Liver (tissue), 9 donors: ENCODE results near the gene P4HB. TPM values are rescaled to one million over a fixed set of nuclear protein-coding genes. Genes with fewer than 3 reads are reported as not detected.

Experiments
- DNase-seq: peaks from one replicate; pipeline ENCODE4 v3.0.0-alpha.2; 2017; ENCODE audit warnings: low spot score
- H3K27ac ChIP-seq, 2 donors: one replicate each; pipeline ENCODE4 v1.7.0; 2013; ENCODE audit warnings: inconsistent platforms in 2 of 2, low read length in 2 of 2, control low read depth in 1 of 2, low read depth in 1 of 2, mild to moderate bottlenecking in 1 of 2
- H3K27me3 ChIP-seq, 4 donors: one replicate each; pipeline versions ENCODE4 v1.6.1 to v1.7.0; 2013; ENCODE audit warnings: low read length in 3 of 4, inconsistent platforms in 1 of 4, mild to moderate bottlenecking in 1 of 4, moderate library complexity in 1 of 4; ENCODE audit not compliant: control insufficient read depth in 4 of 4, insufficient read depth in 4 of 4
- H3K36me3 ChIP-seq, 4 donors: one replicate each; pipeline versions ENCODE4 v1.6.1 to v1.7.0; 2013; ENCODE audit warnings: low read length in 3 of 4, mild to moderate bottlenecking in 3 of 4, low read depth in 1 of 4, moderate library complexity in 1 of 4; ENCODE audit not compliant: control insufficient read depth in 4 of 4, insufficient read depth in 3 of 4
- H3K4me1 ChIP-seq, 4 donors: one replicate each; pipeline versions ENCODE4 v1.6.1 to v1.7.0; 2013; ENCODE audit warnings: low read length in 3 of 4, mild to moderate bottlenecking in 3 of 4, moderate library complexity in 1 of 4; ENCODE audit not compliant: control insufficient read depth in 4 of 4, insufficient read depth in 4 of 4
- H3K4me3 ChIP-seq, 3 donors: one replicate each; pipeline versions ENCODE4 v1.6.1 to v1.7.0; 2013; ENCODE audit warnings: low read length in 3 of 3, control low read depth in 1 of 3, low read depth in 1 of 3, mild to moderate bottlenecking in 1 of 3
- H3K9ac ChIP-seq, 2 donors: one replicate each; pipeline ENCODE4 v1.7.0; 2013; ENCODE audit warnings: low read length in 2 of 2, mild to moderate bottlenecking in 2 of 2, moderate library complexity in 2 of 2, control low read depth in 1 of 2, low read depth in 1 of 2
- H3K9me3 ChIP-seq, 4 donors: one replicate each; pipeline versions ENCODE4 v1.6.1 to v1.7.0; 2013; ENCODE audit warnings: low read length in 3 of 4; ENCODE audit not compliant: control insufficient read depth in 4 of 4
- EGR1 ChIP-seq, 2 donors: IDR thresholded peaks; 2 replicates each; pipeline ENCODE4 v1.6.1; 2016 to 2018; ENCODE audit warnings: antibody characterized with exemption in 2 of 2, low read depth in 2 of 2
- FOXA1 ChIP-seq: IDR thresholded peaks from 2 replicates; pipeline ENCODE4 v1.6.1; 2016; ENCODE audit warnings: antibody characterized with exemption
- FOXA2 ChIP-seq: IDR thresholded peaks from 2 replicates; pipeline ENCODE4 v1.6.1; 2016; ENCODE audit warnings: antibody characterized with exemption
- GABPA ChIP-seq, 2 donors: IDR thresholded peaks in 1 of 2; conservative IDR thresholded peaks in 1 of 2; 2 replicates each; pipeline ENCODE4 v1.6.1; 2016; ENCODE audit warnings: antibody characterized with exemption in 2 of 2, mild to moderate bottlenecking in 1 of 2, moderate library complexity in 1 of 2
- HNF4G ChIP-seq: IDR thresholded peaks from 2 replicates; pipeline ENCODE4 v1.6.1; 2016; ENCODE audit warnings: antibody characterized with exemption
- JUND ChIP-seq, 2 donors: IDR thresholded peaks; 2 replicates each; pipeline ENCODE4 v1.6.1; 2016; ENCODE audit warnings: antibody characterized with exemption in 2 of 2
- NR2F2 ChIP-seq: IDR thresholded peaks from 2 replicates; pipeline ENCODE4 v1.6.1; 2016; ENCODE audit warnings: antibody characterized with exemption
- RXRA ChIP-seq, 2 donors: IDR thresholded peaks; 2 replicates each; pipeline ENCODE4 v1.6.1; 2017 to 2018; ENCODE audit warnings: antibody characterized with exemption in 2 of 2, mild to moderate bottlenecking in 1 of 2
- SP1 ChIP-seq: IDR thresholded peaks from 2 replicates; pipeline ENCODE4 v1.6.1; 2018; ENCODE audit warnings: antibody characterized with exemption, mild to moderate bottlenecking
- TAF1 ChIP-seq: conservative IDR thresholded peaks from 2 replicates; pipeline ENCODE4 v1.6.1; 2016; ENCODE audit warnings: antibody characterized with exemption, mild to moderate bottlenecking
- YY1 ChIP-seq: IDR thresholded peaks from 2 replicates; pipeline ENCODE4 v1.6.1; 2016; ENCODE audit warnings: antibody characterized with exemption, mild to moderate bottlenecking
- WGBS: extraction: QIAGEN DNeasy Blood & Tissue Kit; methylation state at CpG from one replicate; pipeline ENCODE4 v1.1.7; 2013; 5-methylcytosine and 5-hydroxymethylcytosine counted together
- polyA plus RNA-seq, 2 donors: library from polyadenylated mRNA; stranded (reverse) in 1 of 2; unstranded in 1 of 2; fragments of 200-250 nt in 1 of 2; fragments of >200 nt in 1 of 2; fragmentation: Nextera tagmentation in 1 of 2; extraction: Ambion mirVana in 1 of 2; gene quantifications; one replicate each; pipeline versions ENCODE4 v1.2.1 to v1.2.3, GENCODE V29; 2013 to 2015
- total RNA-seq, 2 donors: library from RNA; depleted of rRNA; stranded (reverse); fragments of >200 nt; gene quantifications; one replicate each; pipeline ENCODE4 v1.2.3, GENCODE V29; 2014
- TF ChIP-seq, protein P1 (sequence below): IDR thresholded peaks from 2 replicates; pipeline ENCODE4 v1.6.1; 2016; ENCODE audit warnings: antibody characterized with exemption
- TF ChIP-seq, protein P2 (sequence below): IDR thresholded peaks from 2 replicates; pipeline ENCODE4 v1.6.1; 2016; ENCODE audit warnings: antibody characterized with exemption, mild to moderate bottlenecking
- TF ChIP-seq, protein P3 (sequence below): IDR thresholded peaks from 2 replicates; pipeline ENCODE4 v1.6.1; 2016; ENCODE audit warnings: antibody characterized with exemption
- TF ChIP-seq, protein P4 (sequence below): fragments of 150-350 bp; IDR thresholded peaks from 2 replicates; pipeline ENCODE4 v1.5.1; 2017; ENCODE audit warnings: improper control_type of control experiment, low read depth, low read length; ENCODE audit not compliant: missing input control
- donor health status: healthy.
- donor health status: healthy.
- donor health status: healthy.
- donor health status: healthy.
- donor health status: healthy.

Gene P4HB
- total and polyA plus RNA-seq, 4 donors, result 1,000 to 3,361 (median 1,576) TPM

DNA sequence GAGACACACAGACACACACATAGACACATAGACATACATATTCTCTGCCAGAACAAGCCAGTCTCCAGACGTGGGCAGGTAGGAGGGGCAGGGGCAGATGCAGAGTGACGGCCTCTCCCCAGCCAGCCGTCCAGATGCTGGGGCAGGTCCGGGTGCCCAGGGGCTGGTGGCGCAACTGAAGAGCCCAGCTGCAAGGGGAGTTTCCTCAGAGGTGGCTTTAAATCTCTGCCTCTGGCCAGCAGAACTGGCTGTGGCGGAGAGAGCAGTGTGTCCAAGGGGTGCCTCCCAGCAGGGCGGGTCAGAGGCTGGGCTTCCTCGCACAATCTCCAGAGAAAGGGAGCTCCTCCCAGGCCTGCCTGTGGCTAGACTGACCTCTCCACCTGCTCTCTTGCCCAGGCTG, 65.8 kb downstream of the P4HB start (continued):
- TF ChIP-seq, protein P1, sequence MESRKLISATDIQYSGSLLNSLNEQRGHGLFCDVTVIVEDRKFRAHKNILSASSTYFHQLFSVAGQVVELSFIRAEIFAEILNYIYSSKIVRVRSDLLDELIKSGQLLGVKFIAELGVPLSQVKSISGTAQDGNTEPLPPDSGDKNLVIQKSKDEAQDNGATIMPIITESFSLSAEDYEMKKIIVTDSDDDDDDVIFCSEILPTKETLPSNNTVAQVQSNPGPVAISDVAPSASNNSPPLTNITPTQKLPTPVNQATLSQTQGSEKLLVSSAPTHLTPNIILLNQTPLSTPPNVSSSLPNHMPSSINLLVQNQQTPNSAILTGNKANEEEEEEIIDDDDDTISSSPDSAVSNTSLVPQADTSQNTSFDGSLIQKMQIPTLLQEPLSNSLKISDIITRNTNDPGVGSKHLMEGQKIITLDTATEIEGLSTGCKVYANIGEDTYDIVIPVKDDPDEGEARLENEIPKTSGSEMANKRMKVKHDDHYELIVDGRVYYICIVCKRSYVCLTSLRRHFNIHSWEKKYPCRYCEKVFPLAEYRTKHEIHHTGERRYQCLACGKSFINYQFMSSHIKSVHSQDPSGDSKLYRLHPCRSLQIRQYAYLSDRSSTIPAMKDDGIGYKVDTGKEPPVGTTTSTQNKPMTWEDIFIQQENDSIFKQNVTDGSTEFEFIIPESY, result no peak
- TF ChIP-seq JUND (IDR thresholded peaks at IDR 0.05), result no peak
- TF ChIP-seq NR2F2, result no peak
- TF ChIP-seq, protein P2, sequence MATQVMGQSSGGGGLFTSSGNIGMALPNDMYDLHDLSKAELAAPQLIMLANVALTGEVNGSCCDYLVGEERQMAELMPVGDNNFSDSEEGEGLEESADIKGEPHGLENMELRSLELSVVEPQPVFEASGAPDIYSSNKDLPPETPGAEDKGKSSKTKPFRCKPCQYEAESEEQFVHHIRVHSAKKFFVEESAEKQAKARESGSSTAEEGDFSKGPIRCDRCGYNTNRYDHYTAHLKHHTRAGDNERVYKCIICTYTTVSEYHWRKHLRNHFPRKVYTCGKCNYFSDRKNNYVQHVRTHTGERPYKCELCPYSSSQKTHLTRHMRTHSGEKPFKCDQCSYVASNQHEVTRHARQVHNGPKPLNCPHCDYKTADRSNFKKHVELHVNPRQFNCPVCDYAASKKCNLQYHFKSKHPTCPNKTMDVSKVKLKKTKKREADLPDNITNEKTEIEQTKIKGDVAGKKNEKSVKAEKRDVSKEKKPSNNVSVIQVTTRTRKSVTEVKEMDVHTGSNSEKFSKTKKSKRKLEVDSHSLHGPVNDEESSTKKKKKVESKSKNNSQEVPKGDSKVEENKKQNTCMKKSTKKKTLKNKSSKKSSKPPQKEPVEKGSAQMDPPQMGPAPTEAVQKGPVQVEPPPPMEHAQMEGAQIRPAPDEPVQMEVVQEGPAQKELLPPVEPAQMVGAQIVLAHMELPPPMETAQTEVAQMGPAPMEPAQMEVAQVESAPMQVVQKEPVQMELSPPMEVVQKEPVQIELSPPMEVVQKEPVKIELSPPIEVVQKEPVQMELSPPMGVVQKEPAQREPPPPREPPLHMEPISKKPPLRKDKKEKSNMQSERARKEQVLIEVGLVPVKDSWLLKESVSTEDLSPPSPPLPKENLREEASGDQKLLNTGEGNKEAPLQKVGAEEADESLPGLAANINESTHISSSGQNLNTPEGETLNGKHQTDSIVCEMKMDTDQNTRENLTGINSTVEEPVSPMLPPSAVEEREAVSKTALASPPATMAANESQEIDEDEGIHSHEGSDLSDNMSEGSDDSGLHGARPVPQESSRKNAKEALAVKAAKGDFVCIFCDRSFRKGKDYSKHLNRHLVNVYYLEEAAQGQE, result no peak

DNA sequence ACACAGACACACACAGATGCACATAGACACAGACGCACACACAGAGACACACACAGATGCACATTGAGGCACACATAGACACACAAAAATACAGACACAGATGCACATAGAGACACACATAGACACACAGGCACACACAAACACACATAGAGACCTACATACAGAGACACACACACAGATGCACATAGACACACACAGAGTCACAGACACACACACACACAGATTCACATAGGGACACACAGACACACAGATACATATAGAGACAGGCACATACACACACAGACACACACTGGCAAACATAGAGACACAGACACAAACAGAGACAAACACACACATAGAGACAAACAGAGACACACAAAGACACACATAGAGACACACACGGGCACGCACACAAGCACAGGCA, 66.3 kb downstream of the P4HB start:
- H3K4me3 ChIP-seq, result no peak overlapping the region
- no peaks in the 10 kb centered on the region for H3K9me3 ChIP-seq
- TF ChIP-seq, protein P3, sequence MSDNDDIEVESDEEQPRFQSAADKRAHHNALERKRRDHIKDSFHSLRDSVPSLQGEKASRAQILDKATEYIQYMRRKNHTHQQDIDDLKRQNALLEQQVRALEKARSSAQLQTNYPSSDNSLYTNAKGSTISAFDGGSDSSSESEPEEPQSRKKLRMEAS, result no peak
- no peak for TF ChIP-seq NR2F2
- TF ChIP-seq, protein P1, result no peak
- no peak for TF ChIP-seq RXRA (IDR thresholded peaks at IDR 0.05)
- TF ChIP-seq, protein P4, sequence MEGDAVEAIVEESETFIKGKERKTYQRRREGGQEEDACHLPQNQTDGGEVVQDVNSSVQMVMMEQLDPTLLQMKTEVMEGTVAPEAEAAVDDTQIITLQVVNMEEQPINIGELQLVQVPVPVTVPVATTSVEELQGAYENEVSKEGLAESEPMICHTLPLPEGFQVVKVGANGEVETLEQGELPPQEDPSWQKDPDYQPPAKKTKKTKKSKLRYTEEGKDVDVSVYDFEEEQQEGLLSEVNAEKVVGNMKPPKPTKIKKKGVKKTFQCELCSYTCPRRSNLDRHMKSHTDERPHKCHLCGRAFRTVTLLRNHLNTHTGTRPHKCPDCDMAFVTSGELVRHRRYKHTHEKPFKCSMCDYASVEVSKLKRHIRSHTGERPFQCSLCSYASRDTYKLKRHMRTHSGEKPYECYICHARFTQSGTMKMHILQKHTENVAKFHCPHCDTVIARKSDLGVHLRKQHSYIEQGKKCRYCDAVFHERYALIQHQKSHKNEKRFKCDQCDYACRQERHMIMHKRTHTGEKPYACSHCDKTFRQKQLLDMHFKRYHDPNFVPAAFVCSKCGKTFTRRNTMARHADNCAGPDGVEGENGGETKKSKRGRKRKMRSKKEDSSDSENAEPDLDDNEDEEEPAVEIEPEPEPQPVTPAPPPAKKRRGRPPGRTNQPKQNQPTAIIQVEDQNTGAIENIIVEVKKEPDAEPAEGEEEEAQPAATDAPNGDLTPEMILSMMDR, result no peak
- TF ChIP-seq YY1, result no peak
- no peak for TF ChIP-seq FOXA2
- TF ChIP-seq SP1, result no peak
- TF ChIP-seq JUND (IDR thresholded peaks at IDR 0.05), result no peak
- no peak for TF ChIP-seq EGR1 (IDR thresholded peaks at IDR 0.05; ENCODE audit: low read depth in 2 of 2)
- no peak for TF ChIP-seq HNF4G
- TF ChIP-seq TAF1, result no peak
- no peak for TF ChIP-seq FOXA1
- TF ChIP-seq, protein P2, result no peak
- TF ChIP-seq GABPA (IDR thresholded peaks at IDR 0.05 in 1 of 2, conservative IDR thresholded peaks at IDR 0.05 in 1 of 2), result no peak
- no peaks in the 10 kb centered on the region for H3K4me1 ChIP-seq
- H3K27ac ChIP-seq, result no peak overlapping the region
- 90% methylated on average over 3 of the region's 3 CpGs for WGBS
- no peaks in the 10 kb centered on the region for H3K36me3 ChIP-seq
- DNase-seq, result no peak
- no peak overlapping the region for H3K9ac ChIP-seq
- H3K27me3 ChIP-seq, result no peaks in the 10 kb centered on the region
